SK-N-MC (cell line): ENCODE results near the gene NPAS2.

Experiments
- DNase-seq: peaks from one replicate; pipeline ENCODE4 v3.0.0-alpha.2; 2011; ENCODE audit warnings: low read depth, low spot score
- H3K27ac ChIP-seq: fragments of 200-600 bp; sonication (generic); 2 replicates; pipeline ENCODE4 v1.5.1; 2016; ENCODE audit warnings: mixed run types
- H3K36me3 ChIP-seq: fragments of 200-600 bp; sonication (generic); 2 replicates; pipeline ENCODE4 v1.6.1; 2017; ENCODE audit warnings: antibody characterized with exemption, low read length, mixed read lengths; ENCODE audit not compliant: insufficient read depth
- H3K4me3 ChIP-seq: fragments of 200-600 bp; sonication (generic); 2 replicates; pipeline ENCODE4 v1.5.1; 2016
- H3K9ac ChIP-seq: fragments of 200-600 bp; sonication (generic); 2 replicates; pipeline ENCODE4 v1.8.0; 2017; ENCODE audit warnings: mixed run types, mixed read lengths; ENCODE audit not compliant: insufficient read length
- H3K9me3 ChIP-seq: fragments of 200-600 bp; sonication (generic); 2 replicates; pipeline ENCODE4 v1.6.1; 2017; ENCODE audit warnings: low read depth, mild to moderate bottlenecking, antibody characterized with exemption, low read length, moderate library complexity, mixed read lengths
- EZH2 ChIP-seq: fragments of 200-600 bp; sonication (generic); IDR thresholded peaks from one replicate; pipeline ENCODE4 v1.6.1; 2017; ENCODE audit warnings: antibody characterized with exemption
- FOXP2 ChIP-seq: optimal IDR thresholded peaks from 2 replicates; pipeline ENCODE3; 2011; ENCODE audit warnings: mild to moderate bottlenecking, moderate library complexity; ENCODE audit not compliant: insufficient read depth; ENCODE audit errors: extremely low read length, control extremely low read depth
- POLR2AphosphoS5 ChIP-seq: IDR thresholded peaks from 2 replicates; pipeline ENCODE4 v1.6.1; 2012; ENCODE audit warnings: mild to moderate bottlenecking, low read depth, low read length, borderline replicate concordance

Gene NPAS2

DNA sequence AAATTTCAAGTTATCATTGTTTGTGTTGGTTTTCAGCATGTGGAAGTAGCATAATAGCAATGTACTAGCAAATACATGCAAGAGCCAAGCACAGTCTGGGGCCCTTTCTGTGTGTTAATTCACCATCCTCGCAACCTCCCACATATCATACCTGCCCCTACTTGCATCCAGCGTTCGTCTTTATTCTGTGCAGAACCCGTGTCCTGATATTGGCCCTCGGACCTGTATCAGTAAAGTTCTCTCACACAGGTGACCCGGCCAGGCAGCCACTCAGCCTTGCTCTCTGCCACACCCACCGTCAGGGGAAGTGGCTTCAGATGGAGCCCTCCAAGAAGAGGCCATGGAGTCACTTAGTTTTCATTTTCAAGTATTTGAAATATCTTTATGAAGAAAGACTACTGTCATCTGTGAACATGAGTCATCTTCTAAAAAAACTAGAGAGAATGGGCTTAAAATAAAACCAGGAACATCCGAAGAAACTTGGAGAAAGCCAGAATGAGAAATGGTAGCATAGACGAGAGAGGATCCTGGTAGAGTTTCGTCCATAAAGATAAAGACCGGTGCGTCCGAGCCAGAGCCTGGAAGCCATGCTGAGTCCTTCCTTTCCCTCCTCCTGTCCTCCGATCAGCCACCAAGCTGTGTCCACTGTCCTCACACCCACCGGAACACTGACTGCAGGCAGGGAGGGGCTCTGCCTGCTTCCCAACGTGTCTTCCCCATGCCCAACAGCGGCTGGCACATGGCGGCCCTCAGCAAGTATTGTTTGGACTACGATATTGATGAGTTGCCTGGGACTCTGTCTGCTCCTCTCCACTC lies 124.9 kb downstream of the NPAS2 start:
- Histone ChIP-seq H3K36me3 (no peaks in the 10 kb centered on the region), H3K4me3 (no peak overlapping the region), H3K9me3 (no peaks in the 10 kb centered on the region), H3K9ac (no peak overlapping the region), H3K27ac (no peak overlapping the region)
- no peak for TF ChIP-seq FOXP2
- no peak for TF ChIP-seq EZH2
- no peak for TF ChIP-seq POLR2AphosphoS5
- DNase-seq = no peak

- Histone ChIP-seq H3K9me3 (no peaks in the 10 kb centered on the region), H3K27ac (no peak overlapping the region), H3K4me3 (no peak overlapping the region), H3K9ac (no peak overlapping the region), H3K36me3 (no peaks in the 10 kb centered on the region)
- TF ChIP-seq FOXP2 (no peak), POLR2AphosphoS5 (no peak), EZH2 (no peak)
- no peak for DNase-seq
Measured at GRCh38 chr2:100945433-100945740, 125.4 kb downstream of the NPAS2 start.

DNA sequence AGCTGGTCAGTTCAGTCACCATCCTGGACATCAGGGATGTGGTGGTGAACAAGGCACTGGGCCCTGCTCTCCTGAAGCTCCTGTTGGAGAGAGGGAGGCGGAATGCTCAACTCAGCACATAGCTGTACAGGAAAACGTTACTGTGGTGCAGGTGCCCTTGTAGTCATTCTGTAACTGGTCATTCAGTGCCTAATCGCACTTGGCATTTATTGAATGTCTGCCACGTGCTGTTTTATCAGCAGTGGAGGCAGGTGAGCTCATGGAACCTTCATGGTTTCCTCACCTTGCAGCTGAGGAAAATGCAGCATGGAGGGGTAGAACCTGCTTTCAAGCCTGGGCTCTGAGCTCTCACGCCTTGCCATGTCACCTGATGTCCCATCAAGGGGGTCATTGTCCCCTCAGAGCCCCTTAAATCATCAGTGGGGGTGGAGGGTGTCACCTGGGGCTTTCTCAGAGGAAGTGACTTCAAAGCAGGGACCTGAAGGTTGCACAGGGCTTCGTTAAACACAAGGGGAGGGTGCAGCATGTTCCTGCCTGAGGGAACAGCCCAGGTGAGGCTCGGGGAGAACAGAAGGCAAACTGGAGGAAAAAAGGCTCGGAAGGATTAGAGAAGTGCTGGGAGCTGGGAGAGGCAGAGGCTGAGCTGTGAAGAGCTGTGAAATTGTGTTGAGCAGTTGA lies 126.1 kb downstream of the NPAS2 start:
- TF ChIP-seq FOXP2 = no peak
- TF ChIP-seq EZH2 = no peak
- TF ChIP-seq POLR2AphosphoS5 = no peak
- Histone ChIP-seq H3K36me3 (no peaks in the 10 kb centered on the region), H3K9me3 (no peaks in the 10 kb centered on the region), H3K4me3 (no peak overlapping the region), H3K27ac (no peak overlapping the region), H3K9ac (no peak overlapping the region)
- no peak for DNase-seq

GRCh38 chr2:100948942-100949811 lies 129.2 kb downstream of the NPAS2 start:
- DNase-seq = peak; percentile 30

GRCh38 chr2:100952512-100952911 lies 132.6 kb downstream of the NPAS2 start:
- DNase-seq = no peak
- no peak for TF ChIP-seq FOXP2
- H3K36me3 ChIP-seq = no peaks in the 10 kb centered on the region
- no peak overlapping the region for H3K4me3 ChIP-seq
- H3K27ac ChIP-seq = no peak overlapping the region
- H3K9me3 ChIP-seq = no peaks in the 10 kb centered on the region
- H3K9ac ChIP-seq = no peak overlapping the region

More at GRCh38 chr2:100948942-100949811, 129.2 kb downstream of the NPAS2 start:
- H3K27ac ChIP-seq = peak overlapping the region; percentile 94
- no peaks in the 10 kb centered on the region for H3K36me3 ChIP-seq
- TF ChIP-seq POLR2AphosphoS5 (no peak), EZH2 (no peak), FOXP2 (no peak)
- peak overlapping the region; percentile 64 for H3K9ac ChIP-seq
- H3K4me3 ChIP-seq = peak overlapping the region; percentile 68
- H3K9me3 ChIP-seq = no peaks in the 10 kb centered on the region

DNA sequence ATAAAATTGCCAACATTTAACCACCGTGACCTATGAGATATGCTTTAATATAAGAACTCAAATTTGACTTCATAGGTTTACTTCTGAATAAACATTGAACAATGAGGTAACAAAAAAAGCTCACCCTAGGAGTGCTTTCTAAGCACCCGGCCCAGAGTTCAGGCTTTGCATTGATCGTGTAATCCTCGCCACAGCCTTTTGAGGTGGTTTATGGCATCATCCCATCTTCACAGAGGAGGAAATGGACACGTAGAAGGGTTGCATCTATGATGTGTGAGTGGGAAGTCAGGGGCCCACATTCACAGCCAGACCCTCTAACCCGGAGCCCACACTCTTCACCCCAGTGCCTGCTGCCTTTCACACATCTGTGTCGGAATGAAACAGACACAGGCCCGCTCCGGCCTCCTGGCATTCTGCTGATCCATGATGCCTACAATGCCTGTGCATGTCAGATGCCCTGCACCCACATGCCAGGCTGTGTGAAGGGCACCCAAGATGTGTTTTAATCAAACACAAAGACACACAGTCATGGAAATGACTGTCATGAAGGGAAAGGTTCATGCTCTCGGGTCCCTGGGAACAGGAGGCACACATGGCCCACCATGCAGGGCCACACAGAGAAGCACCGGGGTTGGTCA lies 133.6 kb downstream of the NPAS2 start:
- no peaks in the 10 kb centered on the region for H3K9me3 ChIP-seq
- H3K9ac ChIP-seq = no peak overlapping the region
- H3K27ac ChIP-seq = no peak overlapping the region
- no peak overlapping the region for H3K4me3 ChIP-seq
- no peaks in the 10 kb centered on the region for H3K36me3 ChIP-seq
- DNase-seq = no peak
- TF ChIP-seq POLR2AphosphoS5 = no peak
- TF ChIP-seq FOXP2 = no peak
- no peak for TF ChIP-seq EZH2

GRCh38 chr2:100954044-100954420 lies 134.1 kb downstream of the NPAS2 start:
- Histone ChIP-seq H3K36me3 (no peaks in the 10 kb centered on the region), H3K4me3 (no peak overlapping the region), H3K27ac (no peak overlapping the region), H3K9ac (no peak overlapping the region), H3K9me3 (no peaks in the 10 kb centered on the region)
- TF ChIP-seq POLR2AphosphoS5 (no peak), EZH2 (no peak), FOXP2 (no peak)
- no peak for DNase-seq

DNA sequence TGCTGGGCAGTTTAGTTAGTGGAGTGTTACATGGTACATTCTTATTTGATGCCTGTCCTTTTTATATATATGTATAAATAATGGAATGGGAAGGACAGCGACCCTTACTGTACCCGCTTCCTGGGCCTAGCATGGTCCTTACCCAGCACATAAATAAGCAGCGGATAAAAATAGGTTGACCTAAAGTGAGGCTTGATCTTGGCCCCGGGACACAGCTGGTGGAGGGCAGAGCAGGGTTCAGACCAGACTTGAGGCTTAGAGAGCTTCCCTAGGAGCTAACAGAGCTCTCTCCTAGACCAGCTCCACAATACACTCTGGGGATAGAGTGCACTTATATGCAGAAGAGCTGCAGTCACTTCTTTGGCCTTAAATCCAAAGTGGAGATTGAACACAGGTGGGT lies 135.3 kb downstream of the NPAS2 start:
- Histone ChIP-seq H3K9me3 (no peaks in the 10 kb centered on the region), H3K4me3 (no peak overlapping the region), H3K27ac (no peak overlapping the region), H3K36me3 (no peaks in the 10 kb centered on the region), H3K9ac (no peak overlapping the region)
- TF ChIP-seq FOXP2 (no peak), EZH2 (no peak), POLR2AphosphoS5 (no peak)
- no peak for DNase-seq
